NAMALWA (cell line): ENCODE data around the gene PLEKHA6.
"Not testable (repeated sequence)": the region's sequence is repeated elsewhere in the genome, so short reads cannot be mapped to it uniquely, and the experiment has no call there.

Experiments used
- DNase-seq: peaks from one replicate; pipeline ENCODE4 v3.0.0-alpha.2; 2015; ENCODE audit warnings: low spot score

Gene PLEKHA6

DNA sequence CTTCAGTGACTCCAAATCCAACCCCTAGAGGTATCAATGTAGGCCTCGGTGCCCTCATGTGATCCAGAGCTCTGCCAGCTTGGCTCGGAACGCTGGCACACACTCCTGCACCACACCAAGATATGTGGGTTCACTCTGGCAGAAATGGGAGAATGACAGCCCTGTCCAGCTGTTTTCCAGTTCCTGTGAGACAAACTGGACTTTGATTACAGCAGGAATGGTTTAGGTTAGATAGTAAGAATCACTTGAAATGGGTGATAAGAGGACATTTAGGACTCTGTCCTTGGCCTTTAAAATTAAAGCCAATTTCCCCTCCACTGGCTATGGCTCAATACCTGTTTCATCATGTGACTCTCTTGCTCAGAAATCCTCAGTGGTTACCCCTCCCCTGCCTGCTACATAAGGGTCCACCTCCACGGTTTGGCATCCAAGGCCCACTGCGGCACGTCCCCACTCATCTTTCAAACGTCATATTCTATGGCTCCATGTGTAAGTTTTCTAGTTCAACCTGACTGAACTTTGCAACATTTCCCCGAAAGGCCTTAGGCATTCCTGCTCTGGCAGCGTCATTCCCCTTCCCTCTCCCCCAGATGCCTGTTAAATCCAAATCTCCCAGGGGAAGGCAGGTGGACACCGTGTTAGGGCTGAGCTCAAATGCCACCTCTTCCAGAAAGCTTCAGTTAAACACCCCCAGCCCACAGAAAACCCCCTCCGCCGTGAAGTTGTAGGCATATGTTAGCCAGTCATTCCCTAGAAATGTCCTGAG lies 44.7 kb downstream of the PLEKHA6 start:
- DNase-seq = no peak

GRCh38 chr1:204314171-204314892 lies 45.4 kb downstream of the PLEKHA6 start:
- no peak for DNase-seq

DNA sequence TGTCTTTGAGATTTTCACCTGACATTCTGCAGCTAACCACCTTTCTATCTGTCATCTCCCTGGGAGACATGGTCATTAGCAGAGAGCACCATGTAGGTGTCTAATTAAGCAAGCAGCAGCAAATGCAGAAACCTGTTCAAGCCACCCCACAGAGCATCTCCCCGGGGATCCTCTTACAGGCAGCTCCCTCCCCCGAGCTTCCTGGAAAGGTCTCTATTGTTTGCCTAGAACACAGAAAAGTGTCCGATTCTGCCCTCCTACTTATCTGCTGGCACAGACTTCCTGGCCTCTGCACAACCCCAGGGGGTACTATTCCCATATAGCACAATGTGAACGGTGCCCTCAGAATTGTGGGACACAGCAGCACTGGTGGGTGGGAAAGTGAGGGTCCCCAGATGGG lies 46.1 kb downstream of the PLEKHA6 start:
- no peak for DNase-seq

DNA sequence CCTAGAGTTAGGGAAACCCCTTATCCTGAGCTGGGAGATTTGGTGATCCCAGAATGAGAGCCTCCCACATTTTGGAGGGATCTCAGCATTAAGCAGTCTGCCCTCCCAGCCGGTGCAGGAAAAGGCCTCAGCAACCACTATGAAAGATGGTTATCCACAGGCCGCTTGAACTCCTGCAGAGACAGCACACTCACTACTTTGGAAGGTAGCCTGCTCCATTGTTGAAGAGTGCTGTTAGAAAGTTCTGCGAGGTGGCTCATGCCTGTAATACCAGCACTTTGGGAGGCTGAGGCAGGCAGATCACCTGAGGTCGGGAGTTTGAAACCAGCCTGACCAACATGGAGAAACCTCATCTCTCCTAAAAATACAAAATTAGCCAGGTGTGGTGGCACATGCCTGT lies 48.8 kb downstream of the PLEKHA6 start:
- DNase-seq = not testable (repeated sequence)

DNA sequence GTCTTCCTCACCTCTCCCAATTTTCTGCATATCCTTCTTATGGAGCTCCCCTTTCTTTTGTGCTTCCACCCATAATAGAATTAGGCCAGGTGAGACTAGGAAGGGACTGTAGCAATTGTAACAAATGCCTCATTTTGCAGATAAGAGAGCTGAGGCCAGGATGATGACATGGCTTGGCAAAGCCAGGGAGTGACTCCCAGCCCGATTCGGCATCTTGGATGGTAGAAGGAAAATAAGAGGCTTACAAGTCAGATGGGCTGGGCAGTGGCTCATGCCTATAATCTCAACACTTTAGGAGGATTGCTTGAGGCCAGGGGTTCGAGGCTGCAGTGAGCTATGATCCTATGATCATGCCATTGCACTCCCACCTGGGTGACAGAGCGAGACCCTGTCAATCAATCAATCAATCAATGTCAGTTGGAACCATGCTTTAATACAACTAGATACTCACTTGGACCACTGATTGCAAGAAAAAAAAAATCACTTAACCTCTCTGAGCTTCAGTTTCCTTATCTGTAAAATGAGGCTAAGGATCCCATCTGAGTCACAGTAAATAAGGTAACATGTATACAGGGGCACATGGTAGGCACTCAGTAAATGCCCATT lies 51.6 kb downstream of the PLEKHA6 start:
- no peak for DNase-seq

DNA sequence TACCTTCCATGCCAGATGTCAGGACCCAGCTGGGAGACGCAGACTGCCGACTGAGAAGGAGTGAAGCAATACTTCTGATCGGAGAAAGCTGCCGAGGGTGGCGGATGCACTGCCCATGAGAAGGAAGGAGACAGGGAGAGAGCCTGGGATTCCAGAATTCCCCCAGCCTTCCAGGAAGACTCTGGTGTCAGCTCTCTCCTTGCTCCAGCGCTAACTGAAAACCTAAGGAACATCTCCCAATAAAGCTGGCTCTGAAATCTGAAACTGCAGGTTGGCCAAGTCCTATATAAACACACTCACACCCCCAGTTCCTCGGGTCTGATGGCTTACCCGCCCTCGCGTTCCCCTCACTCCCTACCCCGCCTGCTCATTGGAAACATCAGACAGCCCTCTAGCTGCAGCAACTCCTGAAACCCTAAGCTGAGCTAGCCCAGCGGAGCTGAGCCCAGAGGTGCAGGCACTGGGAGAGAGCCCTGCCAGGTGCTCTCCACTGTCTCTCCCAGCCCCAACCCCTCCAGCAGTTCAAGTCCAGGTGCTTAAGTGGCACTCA lies 52.3 kb downstream of the PLEKHA6 start:
- DNase-seq = no peak

DNA sequence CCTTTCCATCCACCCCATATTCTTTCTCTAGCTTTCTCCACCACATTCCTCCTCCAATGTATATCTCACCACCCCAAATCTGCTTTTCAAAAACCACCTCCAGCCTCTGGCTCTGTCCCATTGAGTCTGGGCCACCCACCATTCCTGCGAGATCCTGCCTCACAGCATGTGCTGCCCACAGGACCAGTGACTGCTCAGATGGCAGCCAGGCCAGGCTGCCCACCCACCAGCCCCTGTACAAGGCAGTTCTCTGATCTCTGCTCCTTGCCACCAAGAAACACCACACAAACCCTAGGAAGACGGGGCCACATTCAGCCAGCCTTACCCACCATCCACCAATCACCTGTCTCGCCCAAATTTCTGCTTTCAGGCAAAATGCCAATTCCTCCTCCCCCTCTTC lies 53.7 kb downstream of the PLEKHA6 start:
- DNase-seq = no peak

- no peak for DNase-seq
Observed at GRCh38 chr1:204304067-204304466, 55.7 kb downstream of the PLEKHA6 start.

DNA sequence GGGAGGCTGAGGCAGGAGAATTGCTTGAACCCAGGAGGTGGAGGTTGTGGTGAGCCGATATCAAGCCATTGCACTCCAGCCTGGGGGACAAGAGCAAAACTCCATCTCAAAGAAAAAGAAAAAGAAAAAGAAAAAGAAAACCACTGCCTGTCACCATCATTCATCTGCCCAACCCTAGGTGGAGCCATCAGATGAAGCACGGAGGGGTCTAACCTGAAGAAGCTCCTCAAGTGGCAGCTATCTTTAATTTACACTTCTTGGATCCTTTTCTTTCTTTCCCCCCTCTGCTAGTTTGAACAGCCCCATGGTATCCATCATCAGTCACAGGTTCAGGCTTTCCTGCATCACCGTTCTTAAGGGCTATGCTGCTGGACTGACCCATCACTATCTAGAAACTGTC lies 57.0 kb downstream of the PLEKHA6 start:
- DNase-seq = no peak

GRCh38 chr1:204301171-204301957 lies 58.4 kb downstream of the PLEKHA6 start:
- DNase-seq = no peak

- no peak for DNase-seq
Observed at GRCh38 chr1:204299814-204300365, 59.8 kb downstream of the PLEKHA6 start.

- DNase-seq = no peak
Observed at GRCh38 chr1:204296431-204296988, 63.2 kb downstream of the PLEKHA6 start.

GRCh38 chr1:204295671-204296070 lies 64.1 kb downstream of the PLEKHA6 start:
- DNase-seq = no peak

DNA sequence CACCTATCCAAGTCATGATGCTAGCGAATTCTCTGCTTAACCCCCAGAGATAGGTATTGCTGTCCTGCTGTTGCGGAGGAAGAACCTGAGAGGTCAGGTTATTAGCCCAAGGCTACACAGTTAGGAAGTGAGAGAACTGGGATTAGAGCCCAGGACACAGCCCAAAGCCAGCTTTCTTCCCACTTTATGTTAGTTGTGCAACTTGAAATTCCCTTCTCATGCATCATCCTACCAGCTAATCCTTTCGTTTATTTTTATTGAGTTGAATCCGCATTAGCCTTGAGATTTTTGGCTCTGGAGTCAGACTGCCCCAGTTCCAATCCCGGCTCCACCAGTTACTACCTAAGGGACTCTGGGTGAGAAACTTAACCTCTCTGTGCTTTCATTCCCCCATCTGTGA lies 65.4 kb downstream of the PLEKHA6 start:
- DNase-seq = no peak

DNA sequence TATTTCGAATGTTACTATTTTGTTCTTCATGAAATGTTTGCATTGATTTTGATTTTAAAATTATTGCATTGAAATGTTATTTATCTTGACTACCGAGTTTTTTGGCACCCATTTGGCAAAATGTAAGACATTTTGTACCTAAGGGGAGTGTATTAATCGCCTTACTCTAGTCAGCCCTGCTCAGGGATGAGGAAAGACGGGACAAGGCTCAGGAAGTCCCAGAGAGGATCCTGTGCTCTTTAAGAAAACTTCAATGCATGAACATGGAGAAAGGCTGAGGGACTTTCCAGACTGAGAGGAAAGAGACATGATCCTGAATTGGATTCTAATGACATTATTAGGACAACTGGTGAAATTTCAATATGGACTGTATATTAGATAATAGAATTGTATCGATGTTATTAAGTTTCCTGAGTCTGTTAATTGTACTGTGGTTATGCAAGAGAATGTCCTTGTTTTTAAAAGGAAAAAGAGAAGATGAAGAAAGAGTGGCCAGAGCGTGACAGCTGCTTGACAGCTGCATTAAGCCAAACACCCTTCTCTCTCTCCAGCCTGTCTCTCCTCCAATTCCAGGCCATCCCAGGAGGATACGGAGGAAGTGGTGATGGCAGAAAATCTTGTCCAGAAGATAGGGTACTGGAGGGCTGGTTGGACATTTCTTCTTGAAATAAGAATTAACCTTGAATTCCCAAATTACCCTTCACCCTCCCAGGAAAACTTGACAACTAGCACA lies 66.0 kb downstream of the PLEKHA6 start:
- no peak for DNase-seq

DNA sequence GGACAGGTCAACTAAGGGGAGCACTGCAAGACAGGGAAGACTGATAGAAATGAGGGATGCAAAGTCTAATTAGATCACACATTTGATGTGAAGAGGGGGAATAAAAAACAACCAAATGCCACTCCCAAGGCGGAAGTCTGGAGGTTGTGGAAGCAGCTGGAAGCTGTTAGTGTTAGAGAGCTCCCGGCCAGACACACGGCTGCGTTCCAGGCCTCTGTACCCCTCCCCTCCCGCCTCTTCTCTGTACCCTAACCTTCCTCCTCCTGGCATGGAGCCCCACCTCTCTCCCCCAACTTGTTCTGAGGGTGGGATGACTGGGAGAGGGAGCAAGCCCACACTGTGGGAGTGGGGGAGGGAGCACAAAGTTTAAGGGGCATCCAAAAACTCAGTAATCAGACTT lies 67.0 kb downstream of the PLEKHA6 start:
- no peak for DNase-seq

DNA sequence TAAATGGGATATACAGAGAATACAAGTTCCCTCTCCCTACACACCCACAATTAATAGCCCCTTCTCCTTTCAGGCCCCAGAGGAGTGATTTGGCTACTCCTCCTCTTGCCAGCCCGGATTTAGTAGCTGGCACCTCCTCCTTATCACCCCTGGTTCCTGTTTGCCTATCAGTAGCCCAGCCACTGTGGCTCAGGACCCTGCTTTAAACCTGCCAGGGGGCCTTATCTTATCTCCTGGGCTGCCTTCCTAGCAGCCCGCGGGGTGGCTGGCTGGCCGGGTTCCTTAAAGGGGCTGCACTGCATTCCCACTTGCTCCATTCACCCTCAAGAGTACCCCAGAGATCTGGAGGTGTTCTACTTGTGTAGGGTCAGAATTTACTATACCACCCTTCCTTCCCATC lies 70.4 kb downstream of the PLEKHA6 start:
- DNase-seq = no peak

DNA sequence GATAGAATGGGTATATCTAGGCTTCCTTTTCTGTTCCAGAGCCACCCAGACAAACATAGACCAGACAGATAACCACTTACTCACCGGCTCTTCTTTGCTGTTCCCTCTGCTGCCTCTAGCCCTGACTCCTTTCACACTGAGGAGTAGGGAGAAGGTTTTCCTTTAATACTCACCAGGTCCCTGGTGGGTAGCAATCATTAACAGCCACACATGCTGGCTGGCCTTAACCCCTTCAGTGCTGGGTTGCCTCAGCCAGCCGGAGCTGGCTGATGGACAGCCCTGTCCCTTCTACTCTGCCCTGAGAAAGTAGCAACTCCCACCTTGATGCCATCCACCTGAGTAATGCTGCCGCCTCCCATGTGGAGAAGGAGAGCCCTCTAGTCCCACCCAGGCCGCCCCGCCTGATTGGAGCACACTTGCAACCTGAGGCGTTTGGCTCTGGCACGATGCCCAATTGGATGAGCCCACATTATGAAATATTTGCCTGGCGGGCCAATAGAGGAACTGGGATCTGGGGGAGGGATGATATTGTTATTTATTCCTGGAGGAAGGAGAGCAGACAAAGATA lies 71.6 kb downstream of the PLEKHA6 start:
- DNase-seq = no peak

- no peak for DNase-seq
Observed at GRCh38 chr1:204287466-204287891, 72.2 kb downstream of the PLEKHA6 start.

DNA sequence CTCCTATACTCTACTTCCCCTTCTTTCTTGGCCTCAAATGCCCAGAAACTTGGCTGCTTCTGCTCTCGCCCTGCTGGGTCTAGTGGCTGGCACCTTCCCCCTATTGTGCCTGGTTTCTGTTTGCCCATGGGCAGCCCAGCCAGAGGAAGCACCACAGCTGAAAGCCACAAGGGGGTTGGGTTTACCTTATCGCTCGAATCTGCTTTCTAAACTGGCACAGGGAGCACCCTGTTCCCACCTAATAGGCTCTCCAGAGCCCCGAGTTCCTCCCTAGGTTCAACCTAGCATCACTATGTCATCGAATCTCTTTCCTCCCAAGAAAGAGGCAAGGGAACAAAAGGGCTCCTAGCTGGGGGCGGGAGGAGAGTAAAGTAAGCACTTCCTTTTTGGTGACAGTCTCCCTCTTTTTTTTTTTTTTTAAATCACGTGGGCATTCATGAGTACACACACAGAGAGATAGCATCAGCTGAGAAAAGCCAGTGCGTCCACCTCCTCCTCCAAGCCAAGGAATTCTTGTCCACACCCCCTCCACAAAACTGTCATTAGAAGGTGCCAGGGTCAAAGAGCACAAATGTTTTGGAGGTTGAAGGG lies 72.8 kb downstream of the PLEKHA6 start:
- peak; percentile 40 for DNase-seq
